Stomach (tissue), 4 donors: Measurements from ENCODE around the gene LPIN2.

ENCODE experiments used
- EP300 ChIP-seq: sonication (generic); formaldehyde crosslinking; IDR thresholded peaks from one replicate; pipeline ENCODE4 v1.6.1; 2017; ENCODE audit warnings: antibody characterized with exemption
- POLR2A ChIP-seq, 4 donors: fragments of 450-650 bp; IDR thresholded peaks; one replicate each; pipeline ENCODE4 v1.6.1; 2016; ENCODE audit warnings: antibody characterized with exemption in 4 of 4, control low read depth in 2 of 4, mild to moderate bottlenecking in 1 of 4, moderate library complexity in 1 of 4
- TF ChIP-seq, protein P1 (sequence below), 7 experiments: fragments of 450-650 bp in 4 of 7; fragments of 200-600 bp in 3 of 7; sonication (generic) in 3 of 7; IDR thresholded peaks; one replicate each; pipeline ENCODE4 v1.5.1; 2016 to 2019; ENCODE audit warnings: antibody characterized with exemption in 7 of 7, control low read depth in 2 of 7, mild to moderate bottlenecking in 1 of 7

DNA sequence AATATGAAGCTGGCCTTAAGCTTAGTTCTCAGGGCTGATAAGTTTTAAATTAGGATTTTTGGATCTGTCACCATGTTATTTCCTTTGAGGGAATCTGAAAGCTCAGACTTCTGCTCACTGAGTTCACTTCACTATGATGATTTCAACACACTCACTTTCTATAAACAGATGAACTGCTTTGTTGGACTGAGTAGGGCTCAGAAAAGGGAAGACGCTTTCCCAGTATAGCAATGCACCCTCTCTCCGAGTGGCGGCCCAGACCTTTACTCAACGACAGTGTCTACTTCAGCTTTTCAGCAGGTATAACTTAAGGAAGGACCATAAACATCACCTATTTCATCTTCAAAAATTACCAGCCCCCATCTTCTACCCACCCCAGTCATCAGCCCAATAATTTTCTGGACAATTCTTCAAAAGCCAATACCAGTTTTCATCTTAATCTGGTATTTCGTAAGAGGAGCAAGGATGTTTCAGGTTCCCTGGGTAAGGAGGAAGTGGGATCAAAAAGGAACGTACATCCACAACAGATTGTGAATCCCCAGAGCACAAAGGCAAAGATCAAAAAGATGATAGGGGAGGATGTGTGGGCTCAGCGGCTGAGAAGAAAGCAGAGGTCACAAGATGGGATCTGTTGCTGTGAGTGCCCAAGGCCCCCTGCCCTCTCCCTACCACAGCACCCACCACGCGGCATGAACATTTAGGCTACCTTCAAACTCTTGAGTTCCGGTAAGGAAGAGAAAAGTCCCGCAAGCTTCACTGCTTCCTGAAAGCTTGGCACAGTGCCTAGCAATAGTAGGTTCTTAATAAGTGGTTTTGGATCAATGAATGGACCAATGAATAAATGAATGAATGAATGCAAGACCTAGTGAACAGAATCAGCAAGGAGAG lies 41.9 kb downstream of the LPIN2 start:
- TF ChIP-seq, protein P1, sequence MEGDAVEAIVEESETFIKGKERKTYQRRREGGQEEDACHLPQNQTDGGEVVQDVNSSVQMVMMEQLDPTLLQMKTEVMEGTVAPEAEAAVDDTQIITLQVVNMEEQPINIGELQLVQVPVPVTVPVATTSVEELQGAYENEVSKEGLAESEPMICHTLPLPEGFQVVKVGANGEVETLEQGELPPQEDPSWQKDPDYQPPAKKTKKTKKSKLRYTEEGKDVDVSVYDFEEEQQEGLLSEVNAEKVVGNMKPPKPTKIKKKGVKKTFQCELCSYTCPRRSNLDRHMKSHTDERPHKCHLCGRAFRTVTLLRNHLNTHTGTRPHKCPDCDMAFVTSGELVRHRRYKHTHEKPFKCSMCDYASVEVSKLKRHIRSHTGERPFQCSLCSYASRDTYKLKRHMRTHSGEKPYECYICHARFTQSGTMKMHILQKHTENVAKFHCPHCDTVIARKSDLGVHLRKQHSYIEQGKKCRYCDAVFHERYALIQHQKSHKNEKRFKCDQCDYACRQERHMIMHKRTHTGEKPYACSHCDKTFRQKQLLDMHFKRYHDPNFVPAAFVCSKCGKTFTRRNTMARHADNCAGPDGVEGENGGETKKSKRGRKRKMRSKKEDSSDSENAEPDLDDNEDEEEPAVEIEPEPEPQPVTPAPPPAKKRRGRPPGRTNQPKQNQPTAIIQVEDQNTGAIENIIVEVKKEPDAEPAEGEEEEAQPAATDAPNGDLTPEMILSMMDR (IDR thresholded peaks at IDR 0.05) = no peak
- no peak for TF ChIP-seq POLR2A (IDR thresholded peaks at IDR 0.05)
- TF ChIP-seq EP300 = no peak
